Fibroblast of skin of abdomen (primary cell): ENCODE results near the gene SPI1.

Experiments used
- DNase-seq: peaks from one replicate; pipeline ENCODE4 v3.0.0-alpha.2; 2013

SPI1 gene

GRCh38 chr11:47356129-47356997 lies 22.0 kb downstream of the SPI1 start:
- DNase-seq: no peak

GRCh38 chr11:47355283-47356128 lies 22.8 kb downstream of the SPI1 start:
- peak; percentile 87 for DNase-seq

GRCh38 chr11:47354913-47355282 lies 23.4 kb downstream of the SPI1 start:
- peak; percentile 9 for DNase-seq

GRCh38 chr11:47353978-47354774 lies 24.2 kb downstream of the SPI1 start:
- no peak for DNase-seq

GRCh38 chr11:47352556-47352955 lies 25.8 kb downstream of the SPI1 start, which contains the start of gene MYBPC3:
MYBPC3 (minus strand) TSS chr11:47352702; CDS start chr11:47352647, 55 bp downstream.
- no peak for DNase-seq

GRCh38 chr11:47351156-47352126 lies 26.9 kb downstream of the SPI1 start:
- DNase-seq: no peak

- no peak for DNase-seq
Measured at GRCh38 chr11:47350315-47350714, 28.0 kb downstream of the SPI1 start.

GRCh38 chr11:47349521-47350095 lies 28.7 kb downstream of the SPI1 start:
- DNase-seq: no peak

GRCh38 chr11:47348859-47349258 lies 29.5 kb downstream of the SPI1 start:
- peak; percentile 16 for DNase-seq

GRCh38 chr11:47348131-47348802 lies 30.1 kb downstream of the SPI1 start:
- DNase-seq: no peak

GRCh38 chr11:47347137-47347536 lies 31.2 kb downstream of the SPI1 start:
- no peak for DNase-seq

- no peak for DNase-seq
Measured at GRCh38 chr11:47345890-47346563, 32.3 kb downstream of the SPI1 start.

GRCh38 chr11:47342854-47343253 lies 35.5 kb downstream of the SPI1 start:
- DNase-seq: no peak

- DNase-seq: no peak
Measured at GRCh38 chr11:47342036-47342803, 36.1 kb downstream of the SPI1 start.

- DNase-seq: no peak
Measured at GRCh38 chr11:47340980-47341775, 37.2 kb downstream of the SPI1 start.

- no peak for DNase-seq
Measured at GRCh38 chr11:47340010-47340409, 38.3 kb downstream of the SPI1 start.

GRCh38 chr11:47338396-47339241 lies 39.7 kb downstream of the SPI1 start:
- no peak for DNase-seq
